ENCODE results near the gene TRAFD1.

The TRAFD1 gene

DNA sequence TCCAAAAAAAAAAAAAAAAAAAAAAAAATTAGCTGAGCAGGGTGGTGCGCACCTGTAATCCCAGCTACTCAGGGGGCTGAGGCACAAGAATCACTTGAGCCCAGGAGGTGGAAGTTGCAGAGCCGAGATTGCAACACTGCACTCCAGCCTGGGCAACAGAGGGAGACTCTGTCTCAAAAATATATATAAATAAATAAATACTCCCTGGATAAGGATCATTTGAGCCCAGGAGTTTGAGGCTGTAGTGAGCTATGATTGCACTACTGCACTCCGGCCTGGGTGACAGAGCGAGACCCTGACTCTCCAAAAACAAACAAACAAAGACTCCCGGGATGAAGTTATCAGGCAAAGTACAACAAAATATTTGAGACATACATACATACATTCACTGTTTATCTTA, 13.4 kb upstream of the TRAFD1 start:
- TF ChIP-seq ZC3H10 (CRISPR knock-in tag; IDR thresholded peaks at IDR 0.05) (no peak), PPARA (CRISPR knock-in tag; IDR thresholded peaks at IDR 0.05; ENCODE audit: borderline replicate concordance) (no peak), ZFP30 (CRISPR knock-in tag; IDR thresholded peaks at IDR 0.05) (no peak), ZNF8 (CRISPR knock-in tag; IDR thresholded peaks at IDR 0.05) (no peak), ESRRG (CRISPR knock-in tag; IDR thresholded peaks at IDR 0.05) (no peak), ISL1 (CRISPR knock-in tag; IDR thresholded peaks at IDR 0.05) (no peak), GLIS3 (CRISPR knock-in tag; IDR thresholded peaks at IDR 0.05) (no peak), RARB (CRISPR knock-in tag; IDR thresholded peaks at IDR 0.05) (no peak), TOX (CRISPR knock-in tag; IDR thresholded peaks at IDR 0.05; ENCODE audit: borderline replicate concordance) (no peak), ARNTL (CRISPR knock-in tag; IDR thresholded peaks at IDR 0.05; ENCODE audit: borderline replicate concordance, low read depth) (no peak), ZNF565 (CRISPR knock-in tag; conservative IDR thresholded peaks at IDR 0.05; ENCODE audit: low read depth) (no peak), BACH2 (CRISPR knock-in tag; IDR thresholded peaks at IDR 0.05; ENCODE audit: borderline replicate concordance) (no peak), ZFP3 (CRISPR knock-in tag; IDR thresholded peaks at IDR 0.05) (no peak), ZNF70 (CRISPR knock-in tag; IDR thresholded peaks at IDR 0.05) (no peak), SNAI2 (CRISPR knock-in tag; IDR thresholded peaks at IDR 0.05) (no peak), CSDC2 (CRISPR knock-in tag; IDR thresholded peaks at IDR 0.05) (no peak)
- TF ChIP-seq, protein P1, sequence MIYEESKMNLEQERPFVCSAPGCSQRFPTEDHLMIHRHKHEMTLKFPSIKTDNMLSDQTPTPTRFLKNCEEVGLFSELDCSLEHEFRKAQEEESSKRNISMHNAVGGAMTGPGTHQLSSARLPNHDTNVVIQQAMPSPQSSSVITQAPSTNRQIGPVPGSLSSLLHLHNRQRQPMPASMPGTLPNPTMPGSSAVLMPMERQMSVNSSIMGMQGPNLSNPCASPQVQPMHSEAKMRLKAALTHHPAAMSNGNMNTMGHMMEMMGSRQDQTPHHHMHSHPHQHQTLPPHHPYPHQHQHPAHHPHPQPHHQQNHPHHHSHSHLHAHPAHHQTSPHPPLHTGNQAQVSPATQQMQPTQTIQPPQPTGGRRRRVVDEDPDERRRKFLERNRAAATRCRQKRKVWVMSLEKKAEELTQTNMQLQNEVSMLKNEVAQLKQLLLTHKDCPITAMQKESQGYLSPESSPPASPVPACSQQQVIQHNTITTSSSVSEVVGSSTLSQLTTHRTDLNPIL (CRISPR knock-in tag; IDR thresholded peaks at IDR 0.05; ENCODE audit: low read depth): no peak
- TF ChIP-seq, protein P2, sequence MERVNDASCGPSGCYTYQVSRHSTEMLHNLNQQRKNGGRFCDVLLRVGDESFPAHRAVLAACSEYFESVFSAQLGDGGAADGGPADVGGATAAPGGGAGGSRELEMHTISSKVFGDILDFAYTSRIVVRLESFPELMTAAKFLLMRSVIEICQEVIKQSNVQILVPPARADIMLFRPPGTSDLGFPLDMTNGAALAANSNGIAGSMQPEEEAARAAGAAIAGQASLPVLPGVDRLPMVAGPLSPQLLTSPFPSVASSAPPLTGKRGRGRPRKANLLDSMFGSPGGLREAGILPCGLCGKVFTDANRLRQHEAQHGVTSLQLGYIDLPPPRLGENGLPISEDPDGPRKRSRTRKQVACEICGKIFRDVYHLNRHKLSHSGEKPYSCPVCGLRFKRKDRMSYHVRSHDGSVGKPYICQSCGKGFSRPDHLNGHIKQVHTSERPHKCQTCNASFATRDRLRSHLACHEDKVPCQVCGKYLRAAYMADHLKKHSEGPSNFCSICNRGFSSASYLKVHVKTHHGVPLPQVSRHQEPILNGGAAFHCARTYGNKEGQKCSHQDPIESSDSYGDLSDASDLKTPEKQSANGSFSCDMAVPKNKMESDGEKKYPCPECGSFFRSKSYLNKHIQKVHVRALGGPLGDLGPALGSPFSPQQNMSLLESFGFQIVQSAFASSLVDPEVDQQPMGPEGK (CRISPR knock-in tag; IDR thresholded peaks at IDR 0.05; ENCODE audit: borderline replicate concordance): no peak
- TF ChIP-seq, protein P3, sequence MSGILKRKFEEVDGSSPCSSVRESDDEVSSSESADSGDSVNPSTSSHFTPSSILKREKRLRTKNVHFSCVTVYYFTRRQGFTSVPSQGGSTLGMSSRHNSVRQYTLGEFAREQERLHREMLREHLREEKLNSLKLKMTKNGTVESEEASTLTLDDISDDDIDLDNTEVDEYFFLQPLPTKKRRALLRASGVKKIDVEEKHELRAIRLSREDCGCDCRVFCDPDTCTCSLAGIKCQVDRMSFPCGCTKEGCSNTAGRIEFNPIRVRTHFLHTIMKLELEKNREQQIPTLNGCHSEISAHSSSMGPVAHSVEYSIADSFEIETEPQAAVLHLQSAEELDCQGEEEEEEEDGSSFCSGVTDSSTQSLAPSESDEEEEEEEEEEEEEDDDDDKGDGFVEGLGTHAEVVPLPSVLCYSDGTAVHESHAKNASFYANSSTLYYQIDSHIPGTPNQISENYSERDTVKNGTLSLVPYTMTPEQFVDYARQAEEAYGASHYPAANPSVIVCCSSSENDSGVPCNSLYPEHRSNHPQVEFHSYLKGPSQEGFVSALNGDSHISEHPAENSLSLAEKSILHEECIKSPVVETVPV (CRISPR knock-in tag; IDR thresholded peaks at IDR 0.05): no peak
- TF ChIP-seq, protein P4, sequence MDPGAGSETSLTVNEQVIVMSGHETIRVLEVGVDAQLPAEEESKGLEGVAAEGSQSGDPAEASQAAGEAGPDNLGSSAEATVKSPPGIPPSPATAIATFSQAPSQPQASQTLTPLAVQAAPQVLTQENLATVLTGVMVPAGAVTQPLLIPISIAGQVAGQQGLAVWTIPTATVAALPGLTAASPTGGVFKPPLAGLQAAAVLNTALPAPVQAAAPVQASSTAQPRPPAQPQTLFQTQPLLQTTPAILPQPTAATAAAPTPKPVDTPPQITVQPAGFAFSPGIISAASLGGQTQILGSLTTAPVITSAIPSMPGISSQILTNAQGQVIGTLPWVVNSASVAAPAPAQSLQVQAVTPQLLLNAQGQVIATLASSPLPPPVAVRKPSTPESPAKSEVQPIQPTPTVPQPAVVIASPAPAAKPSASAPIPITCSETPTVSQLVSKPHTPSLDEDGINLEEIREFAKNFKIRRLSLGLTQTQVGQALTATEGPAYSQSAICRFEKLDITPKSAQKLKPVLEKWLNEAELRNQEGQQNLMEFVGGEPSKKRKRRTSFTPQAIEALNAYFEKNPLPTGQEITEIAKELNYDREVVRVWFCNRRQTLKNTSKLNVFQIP (CRISPR knock-in tag; IDR thresholded peaks at IDR 0.05; ENCODE audit: borderline replicate concordance, low read depth): no peak
- no peak for ATAC-seq

DNA sequence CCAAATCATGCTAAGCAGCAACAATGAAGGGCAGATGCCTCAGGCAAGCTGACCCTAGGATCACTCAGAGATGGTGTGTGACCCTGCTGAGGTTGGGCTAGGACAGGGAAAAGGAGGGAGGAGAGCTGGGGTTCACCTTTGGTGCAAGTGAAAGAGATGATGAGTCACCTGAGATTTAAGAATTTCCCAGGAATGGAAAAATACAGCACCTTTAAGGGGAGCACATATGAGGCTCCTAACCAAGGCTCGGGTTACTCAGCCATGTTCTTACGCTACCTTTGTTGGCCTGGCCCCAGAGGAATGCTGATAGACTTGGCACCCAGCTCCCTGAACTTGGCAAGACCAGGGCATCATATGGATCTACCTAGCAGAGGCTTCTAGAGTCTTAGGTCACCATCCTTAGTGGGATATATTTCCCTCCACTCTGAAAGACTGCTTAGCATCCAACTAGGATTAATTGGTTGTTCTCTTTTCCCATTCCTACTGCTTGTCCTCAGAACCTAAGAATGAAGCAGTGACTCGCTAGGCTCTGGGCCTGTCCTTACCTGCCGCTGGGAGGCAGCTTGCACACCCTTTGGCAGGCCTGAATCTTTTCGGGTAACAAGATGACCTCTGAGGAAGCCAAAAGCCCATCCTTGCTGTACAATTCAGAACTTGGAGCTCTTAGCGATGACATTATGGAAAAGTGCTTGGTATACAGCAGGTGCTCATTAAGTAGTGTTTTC, 12.8 kb upstream of the TRAFD1 start:
- ATAC-seq: no peak
- TF ChIP-seq, protein P5, sequence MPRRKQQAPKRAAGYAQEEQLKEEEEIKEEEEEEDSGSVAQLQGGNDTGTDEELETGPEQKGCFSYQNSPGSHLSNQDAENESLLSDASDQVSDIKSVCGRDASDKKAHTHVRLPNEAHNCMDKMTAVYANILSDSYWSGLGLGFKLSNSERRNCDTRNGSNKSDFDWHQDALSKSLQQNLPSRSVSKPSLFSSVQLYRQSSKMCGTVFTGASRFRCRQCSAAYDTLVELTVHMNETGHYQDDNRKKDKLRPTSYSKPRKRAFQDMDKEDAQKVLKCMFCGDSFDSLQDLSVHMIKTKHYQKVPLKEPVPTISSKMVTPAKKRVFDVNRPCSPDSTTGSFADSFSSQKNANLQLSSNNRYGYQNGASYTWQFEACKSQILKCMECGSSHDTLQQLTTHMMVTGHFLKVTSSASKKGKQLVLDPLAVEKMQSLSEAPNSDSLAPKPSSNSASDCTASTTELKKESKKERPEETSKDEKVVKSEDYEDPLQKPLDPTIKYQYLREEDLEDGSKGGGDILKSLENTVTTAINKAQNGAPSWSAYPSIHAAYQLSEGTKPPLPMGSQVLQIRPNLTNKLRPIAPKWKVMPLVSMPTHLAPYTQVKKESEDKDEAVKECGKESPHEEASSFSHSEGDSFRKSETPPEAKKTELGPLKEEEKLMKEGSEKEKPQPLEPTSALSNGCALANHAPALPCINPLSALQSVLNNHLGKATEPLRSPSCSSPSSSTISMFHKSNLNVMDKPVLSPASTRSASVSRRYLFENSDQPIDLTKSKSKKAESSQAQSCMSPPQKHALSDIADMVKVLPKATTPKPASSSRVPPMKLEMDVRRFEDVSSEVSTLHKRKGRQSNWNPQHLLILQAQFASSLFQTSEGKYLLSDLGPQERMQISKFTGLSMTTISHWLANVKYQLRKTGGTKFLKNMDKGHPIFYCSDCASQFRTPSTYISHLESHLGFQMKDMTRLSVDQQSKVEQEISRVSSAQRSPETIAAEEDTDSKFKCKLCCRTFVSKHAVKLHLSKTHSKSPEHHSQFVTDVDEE (CRISPR knock-in tag; IDR thresholded peaks at IDR 0.05): no peak
- TF ChIP-seq ZFP30 (CRISPR knock-in tag; IDR thresholded peaks at IDR 0.05) (no peak), ZC3H10 (CRISPR knock-in tag; IDR thresholded peaks at IDR 0.05) (no peak)
- TF ChIP-seq, protein P4 (CRISPR knock-in tag; IDR thresholded peaks at IDR 0.05; ENCODE audit: borderline replicate concordance, low read depth): no peak
